Astrocyte (in vitro differentiated cells and primary cell): ENCODE results near the gene MED13L. TPM values are rescaled to one million over a fixed set of nuclear protein-coding genes. Genes with fewer than 3 reads are reported as not detected.

Source experiments
- DNase-seq: peaks from one replicate; pipeline ENCODE4 v3.0.0-alpha.2; 2010; ENCODE audit warnings: low read depth
- FAIRE-seq: peaks from 2 replicates; lab custom pipeline; 2011; peaks lifted over from hg19 to GRCh38; lab: Jason Lieb, UNC
- H2AFZ ChIP-seq: 2 replicates; pipeline ENCODE4 v1.6.0; 2012; ENCODE audit warnings: low read depth, low read length, inconsistent platforms
- H3K27ac ChIP-seq: 2 replicates; pipeline ENCODE4 v1.5.1; 2011; ENCODE audit warnings: low read depth, low read length, inconsistent platforms
- H3K27me3 ChIP-seq: 2 replicates; pipeline ENCODE4 v1.6.0; 2011; ENCODE audit warnings: low read length, inconsistent platforms; ENCODE audit not compliant: insufficient read depth
- H3K36me3 ChIP-seq: 2 replicates; pipeline ENCODE4 v1.5.1; 2011; ENCODE audit warnings: low read length, inconsistent platforms; ENCODE audit not compliant: insufficient read depth
- H3K4me1 ChIP-seq: 2 replicates; pipeline ENCODE4 v1.5.1; 2011; ENCODE audit warnings: low read length, inconsistent platforms; ENCODE audit not compliant: insufficient read depth
- H3K4me2 ChIP-seq: 2 replicates; pipeline ENCODE4 v1.6.0; 2012; ENCODE audit warnings: low read length, inconsistent platforms
- H3K4me3 ChIP-seq: 2 replicates; pipeline ENCODE4 v1.5.1; 2011; ENCODE audit warnings: low read depth, mild to moderate bottlenecking, low read length, inconsistent platforms; ENCODE audit not compliant: insufficient read depth
- H3K79me2 ChIP-seq: 2 replicates; pipeline ENCODE4 v1.6.0; 2012; ENCODE audit warnings: mild to moderate bottlenecking, low read length, inconsistent platforms; ENCODE audit not compliant: insufficient read depth
- H3K9ac ChIP-seq: 2 replicates; pipeline ENCODE4 v1.6.0; 2012; ENCODE audit warnings: mild to moderate bottlenecking, low read length, inconsistent platforms
- H3K9me3 ChIP-seq: 2 replicates; pipeline ENCODE4 v1.5.1; 2012; ENCODE audit warnings: low read depth, mild to moderate bottlenecking, low read length, inconsistent platforms; ENCODE audit not compliant: insufficient read depth
- H4K20me1 ChIP-seq: 2 replicates; pipeline ENCODE4 v1.6.0; 2012; ENCODE audit warnings: low read length, inconsistent platforms; ENCODE audit not compliant: insufficient read depth
- H3K27ac Mint-ChIP-seq: one replicate; pipeline ENCODE4 v1.8.0; 2021; ENCODE audit warnings: mild to moderate bottlenecking, mixed read lengths; ENCODE audit not compliant: unreplicated experiment
- H3K27me3 Mint-ChIP-seq: one replicate; pipeline ENCODE4 v1.8.0; 2021; ENCODE audit warnings: low read depth, mixed read lengths; ENCODE audit not compliant: unreplicated experiment
- H3K36me3 Mint-ChIP-seq: one replicate; pipeline ENCODE4 v1.8.0; 2021; ENCODE audit warnings: low read depth, mixed read lengths; ENCODE audit not compliant: unreplicated experiment
- H3K4me1 Mint-ChIP-seq: one replicate; pipeline ENCODE4 v1.8.0; 2021; ENCODE audit warnings: low read depth, mixed read lengths; ENCODE audit not compliant: unreplicated experiment
- H3K4me3 Mint-ChIP-seq: one replicate; pipeline ENCODE4 v1.8.0; 2021; ENCODE audit warnings: mild to moderate bottlenecking, moderate library complexity, mixed read lengths; ENCODE audit not compliant: unreplicated experiment
- H3K9me3 Mint-ChIP-seq: one replicate; pipeline ENCODE4 v1.8.0; 2021; ENCODE audit warnings: mild to moderate bottlenecking, mixed read lengths; ENCODE audit not compliant: unreplicated experiment
- EZH2 ChIP-seq: IDR thresholded peaks from 2 replicates; pipeline ENCODE4 v1.6.1; 2012; ENCODE audit warnings: mild to moderate bottlenecking, low read length, inconsistent platforms; ENCODE audit not compliant: insufficient read depth
- total RNA-seq: library from RNA; stranded (reverse); gene quantifications from 2 replicates; pipeline ENCODE4 v1.2.1, GENCODE V29; 2021
- TF ChIP-seq, protein P1 (sequence below): IDR thresholded peaks from 2 replicates; pipeline ENCODE4 v1.5.1; 2011; ENCODE audit warnings: low read depth, mild to moderate bottlenecking, inconsistent platforms, low read length, moderate library complexity; ENCODE audit not compliant: insufficient read depth

Gene MED13L
- total RNA-seq, 1 donor from 2014 or later = 153 TPM

DNA sequence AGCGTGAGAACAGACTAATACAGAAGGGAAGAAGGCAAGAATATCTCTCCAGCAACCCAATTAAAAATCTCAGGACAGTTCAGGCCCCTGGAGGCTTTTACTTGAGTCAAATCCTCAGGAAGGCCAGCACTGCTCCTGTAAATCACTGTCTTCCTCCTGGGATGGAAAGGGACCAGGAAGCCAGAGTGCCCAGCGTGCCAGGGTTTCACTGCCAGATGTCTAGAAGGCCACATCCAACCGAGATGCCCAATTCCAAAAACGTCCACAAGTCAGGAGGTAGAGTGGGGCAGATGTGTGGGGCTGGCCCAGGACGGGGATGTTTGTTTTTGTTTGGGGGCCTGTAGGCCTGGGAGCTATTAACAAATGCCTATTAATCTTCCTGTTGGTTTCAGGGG, 332.0 kb downstream of the MED13L start:
- H3K79me2 ChIP-seq = no peaks in the 10 kb centered on the region
- no peaks in the 10 kb centered on the region for H3K27me3 Mint-ChIP-seq
- H3K27ac Mint-ChIP-seq = no peak overlapping the region
- H3K4me3 Mint-ChIP-seq = no peak overlapping the region
- H3K4me3 ChIP-seq = no peak overlapping the region
- no peaks in the 10 kb centered on the region for H3K9me3 Mint-ChIP-seq
- H3K27me3 ChIP-seq = no peaks in the 10 kb centered on the region
- TF ChIP-seq, protein P1, sequence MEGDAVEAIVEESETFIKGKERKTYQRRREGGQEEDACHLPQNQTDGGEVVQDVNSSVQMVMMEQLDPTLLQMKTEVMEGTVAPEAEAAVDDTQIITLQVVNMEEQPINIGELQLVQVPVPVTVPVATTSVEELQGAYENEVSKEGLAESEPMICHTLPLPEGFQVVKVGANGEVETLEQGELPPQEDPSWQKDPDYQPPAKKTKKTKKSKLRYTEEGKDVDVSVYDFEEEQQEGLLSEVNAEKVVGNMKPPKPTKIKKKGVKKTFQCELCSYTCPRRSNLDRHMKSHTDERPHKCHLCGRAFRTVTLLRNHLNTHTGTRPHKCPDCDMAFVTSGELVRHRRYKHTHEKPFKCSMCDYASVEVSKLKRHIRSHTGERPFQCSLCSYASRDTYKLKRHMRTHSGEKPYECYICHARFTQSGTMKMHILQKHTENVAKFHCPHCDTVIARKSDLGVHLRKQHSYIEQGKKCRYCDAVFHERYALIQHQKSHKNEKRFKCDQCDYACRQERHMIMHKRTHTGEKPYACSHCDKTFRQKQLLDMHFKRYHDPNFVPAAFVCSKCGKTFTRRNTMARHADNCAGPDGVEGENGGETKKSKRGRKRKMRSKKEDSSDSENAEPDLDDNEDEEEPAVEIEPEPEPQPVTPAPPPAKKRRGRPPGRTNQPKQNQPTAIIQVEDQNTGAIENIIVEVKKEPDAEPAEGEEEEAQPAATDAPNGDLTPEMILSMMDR = no peak
- no peak for TF ChIP-seq EZH2
- FAIRE-seq (no peak), DNase-seq (no peak)
- H3K36me3 Mint-ChIP-seq = peaks cover 13% of the 10 kb centered on the region
- H3K27ac ChIP-seq = no peak overlapping the region
- H3K4me2 ChIP-seq = no peak overlapping the region
- no peaks in the 10 kb centered on the region for H3K36me3 ChIP-seq
- no peak overlapping the region for H2AFZ ChIP-seq
- H3K4me1 Mint-ChIP-seq = peaks cover 9% of the 10 kb centered on the region
- H3K4me1 ChIP-seq = peaks cover 5% of the 10 kb centered on the region
- no peak overlapping the region for H3K9ac ChIP-seq
- no peaks in the 10 kb centered on the region for H3K9me3 ChIP-seq
- no peaks in the 10 kb centered on the region for H4K20me1 ChIP-seq

GRCh38 chr12:115944837-115945490, 332.5 kb downstream of the MED13L start:
- TF ChIP-seq, protein P1 = no peak
- no peak for TF ChIP-seq EZH2
- H4K20me1 ChIP-seq = no peaks in the 10 kb centered on the region
- no peak overlapping the region for H3K4me3 Mint-ChIP-seq
- no peaks in the 10 kb centered on the region for H3K27me3 ChIP-seq
- peaks cover 9% of the 10 kb centered on the region for H3K4me1 Mint-ChIP-seq
- no peaks in the 10 kb centered on the region for H3K27me3 Mint-ChIP-seq
- peaks cover 5% of the 10 kb centered on the region for H3K4me1 ChIP-seq
- H3K27ac Mint-ChIP-seq = no peak overlapping the region
- H3K4me3 ChIP-seq = no peak overlapping the region
- no peaks in the 10 kb centered on the region for H3K9me3 Mint-ChIP-seq
- H3K4me2 ChIP-seq = no peak overlapping the region
- no peak overlapping the region for H3K9ac ChIP-seq
- no peaks in the 10 kb centered on the region for H3K36me3 ChIP-seq
- peaks cover 9% of the 10 kb centered on the region for H3K36me3 Mint-ChIP-seq
- H3K27ac ChIP-seq = no peak overlapping the region
- DNase-seq (no peak), FAIRE-seq (no peak)
- no peaks in the 10 kb centered on the region for H3K9me3 ChIP-seq
- H3K79me2 ChIP-seq = no peaks in the 10 kb centered on the region
- H2AFZ ChIP-seq = no peak overlapping the region

- peaks cover 5% of the 10 kb centered on the region for H3K4me1 ChIP-seq
- no peak overlapping the region for H2AFZ ChIP-seq
- Mint-ChIP-seq H3K9me3 (no peaks in the 10 kb centered on the region), H3K4me1 (peaks cover 9% of the 10 kb centered on the region), H3K27ac (no peak overlapping the region), H3K36me3 (peaks cover 3% of the 10 kb centered on the region), H3K27me3 (no peaks in the 10 kb centered on the region), H3K4me3 (no peak overlapping the region)
- no peaks in the 10 kb centered on the region for H3K36me3 ChIP-seq
- no peaks in the 10 kb centered on the region for H3K27me3 ChIP-seq
- DNase-seq (no peak), FAIRE-seq (no peak)
- H3K4me2 ChIP-seq = no peak overlapping the region
- no peaks in the 10 kb centered on the region for H3K79me2 ChIP-seq
- H3K9me3 ChIP-seq = no peaks in the 10 kb centered on the region
- H4K20me1 ChIP-seq = no peaks in the 10 kb centered on the region
- H3K27ac ChIP-seq = no peak overlapping the region
- no peak overlapping the region for H3K9ac ChIP-seq
- TF ChIP-seq, protein P1 = no peak
- no peak for TF ChIP-seq EZH2
- no peak overlapping the region for H3K4me3 ChIP-seq
These were observed 333.1 kb downstream of the MED13L start for GRCh38 chr12:115944392-115944742.
